Bronchial epithelial cell (primary cell): Measurements from ENCODE around the gene PCSK7. TPM values are rescaled to one million over a fixed set of nuclear protein-coding genes. Genes with fewer than 3 reads are reported as not detected.

Experiments
- DNase-seq: peaks from one replicate; pipeline ENCODE4 v3.0.0-alpha.2; 2010; ENCODE audit warnings: low read depth
- FAIRE-seq: peaks from 2 replicates; lab custom pipeline; 2011; peaks lifted over from hg19 to GRCh38; lab: Jason Lieb, UNC
- H3K27me3 ChIP-seq: 2 replicates; pipeline ENCODE4 v1.5.1; 2011; ENCODE audit warnings: low read length; ENCODE audit not compliant: control insufficient read depth, insufficient read depth
- H3K36me3 ChIP-seq: 2 replicates; pipeline ENCODE4 v1.5.1; 2011; ENCODE audit warnings: low read length; ENCODE audit not compliant: control insufficient read depth, insufficient read depth
- H3K4me3 ChIP-seq: 2 replicates; pipeline ENCODE4 v1.5.1; 2011; ENCODE audit warnings: mild to moderate bottlenecking, low read depth, low read length, control low read depth
- CTCF ChIP-seq: IDR thresholded peaks from 2 replicates; pipeline ENCODE4 v1.5.1; 2011; ENCODE audit warnings: mild to moderate bottlenecking, moderate library complexity, low read length, control low read depth, inconsistent platforms; ENCODE audit not compliant: insufficient read depth, severe bottlenecking
- total RNA-seq: library from RNA; depleted of rRNA; stranded (reverse); fragments of >200 nt; gene quantifications from 2 replicates; pipeline ENCODE4 v1.2.1, GENCODE V29; 2014

PCSK7 gene
- total RNA-seq, 1 donor from 2014 or later: 27.9 TPM

DNA sequence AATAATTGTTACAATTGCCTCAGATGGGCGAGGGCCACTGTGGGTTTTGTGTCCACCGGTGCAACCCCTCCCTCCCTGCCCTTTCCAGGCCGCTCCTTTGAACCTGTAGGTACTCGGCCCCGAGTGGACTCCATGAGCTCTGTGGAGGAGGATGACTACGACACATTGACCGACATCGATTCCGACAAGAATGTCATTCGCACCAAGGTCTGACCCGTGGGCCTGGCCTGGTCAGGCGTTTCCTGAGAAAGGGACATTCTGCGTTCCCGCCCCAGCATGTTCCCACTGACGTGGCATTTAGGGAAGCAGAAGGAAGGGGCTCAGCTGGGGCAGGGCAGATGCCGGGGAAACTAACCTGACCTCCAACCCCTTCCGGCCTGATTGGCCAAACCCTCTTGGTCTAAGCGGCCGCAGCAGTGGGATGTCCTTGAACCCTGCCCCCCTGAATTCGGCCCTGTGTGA, 43.2 kb downstream of the PCSK7 start:
- H3K27me3 ChIP-seq: no peaks in the 10 kb centered on the region
- no peak for TF ChIP-seq CTCF
- no peak overlapping the region for H3K4me3 ChIP-seq
- no peak for FAIRE-seq
- peaks cover 28% of the 10 kb centered on the region for H3K36me3 ChIP-seq
- DNase-seq: no peak

DNA sequence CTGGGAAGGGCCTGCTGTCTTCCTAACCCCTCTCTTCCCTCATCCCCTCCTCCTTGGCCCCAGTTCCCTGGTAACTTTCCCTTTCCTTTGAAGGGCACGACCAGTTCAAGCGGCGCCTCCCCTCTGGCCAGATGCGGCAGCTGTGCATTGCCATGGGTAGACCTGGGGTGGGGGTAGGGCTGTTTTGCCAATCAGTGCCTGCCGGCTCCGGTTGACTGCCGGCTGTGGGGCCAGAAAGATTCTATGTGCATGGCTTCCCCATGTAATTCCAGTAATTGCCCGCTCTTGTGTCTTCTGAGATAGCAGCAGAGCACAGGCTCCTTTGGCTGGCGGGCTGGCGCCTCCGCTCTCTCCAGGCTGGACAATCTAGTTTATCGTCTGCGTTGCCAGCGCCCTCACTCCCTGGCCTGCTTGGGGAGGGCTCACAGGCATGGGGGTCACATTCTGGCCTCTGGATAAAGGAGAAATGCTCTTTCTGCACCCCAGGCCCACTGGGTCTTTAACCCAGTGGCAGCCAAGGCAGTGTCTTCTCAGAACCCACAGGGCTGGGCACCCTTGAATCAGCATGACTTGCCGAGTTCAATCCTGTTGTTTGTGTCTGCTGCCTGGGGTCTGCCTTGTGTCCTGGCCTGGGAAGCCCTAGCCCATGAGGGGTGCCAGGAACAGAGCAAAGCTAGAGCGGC, 43.9 kb downstream of the PCSK7 start:
- FAIRE-seq: no peak
- no peak for DNase-seq
- no peak for TF ChIP-seq CTCF
- Histone ChIP-seq H3K27me3 (no peaks in the 10 kb centered on the region), H3K4me3 (no peak overlapping the region), H3K36me3 (peaks cover 27% of the 10 kb centered on the region)

- Histone ChIP-seq H3K4me3 (no peak overlapping the region), H3K36me3 (peaks cover 29% of the 10 kb centered on the region), H3K27me3 (no peaks in the 10 kb centered on the region)
- no peak for TF ChIP-seq CTCF
- DNase-seq: no peak
- no peak for FAIRE-seq
Measured at GRCh38 chr11:117187428-117187798, 44.5 kb downstream of the PCSK7 start.

GRCh38 chr11:117187007-117187406, 44.9 kb downstream of the PCSK7 start:
- FAIRE-seq (no peak), DNase-seq (no peak)
- TF ChIP-seq CTCF: no peak
- Histone ChIP-seq H3K27me3 (no peaks in the 10 kb centered on the region), H3K36me3 (peaks cover 29% of the 10 kb centered on the region), H3K4me3 (no peak overlapping the region)

GRCh38 chr11:117186431-117186761, 45.5 kb downstream of the PCSK7 start:
- FAIRE-seq (no peak), DNase-seq (no peak)
- Histone ChIP-seq H3K36me3 (peaks cover 27% of the 10 kb centered on the region), H3K4me3 (no peak overlapping the region), H3K27me3 (no peaks in the 10 kb centered on the region)
- no peak for TF ChIP-seq CTCF

DNA sequence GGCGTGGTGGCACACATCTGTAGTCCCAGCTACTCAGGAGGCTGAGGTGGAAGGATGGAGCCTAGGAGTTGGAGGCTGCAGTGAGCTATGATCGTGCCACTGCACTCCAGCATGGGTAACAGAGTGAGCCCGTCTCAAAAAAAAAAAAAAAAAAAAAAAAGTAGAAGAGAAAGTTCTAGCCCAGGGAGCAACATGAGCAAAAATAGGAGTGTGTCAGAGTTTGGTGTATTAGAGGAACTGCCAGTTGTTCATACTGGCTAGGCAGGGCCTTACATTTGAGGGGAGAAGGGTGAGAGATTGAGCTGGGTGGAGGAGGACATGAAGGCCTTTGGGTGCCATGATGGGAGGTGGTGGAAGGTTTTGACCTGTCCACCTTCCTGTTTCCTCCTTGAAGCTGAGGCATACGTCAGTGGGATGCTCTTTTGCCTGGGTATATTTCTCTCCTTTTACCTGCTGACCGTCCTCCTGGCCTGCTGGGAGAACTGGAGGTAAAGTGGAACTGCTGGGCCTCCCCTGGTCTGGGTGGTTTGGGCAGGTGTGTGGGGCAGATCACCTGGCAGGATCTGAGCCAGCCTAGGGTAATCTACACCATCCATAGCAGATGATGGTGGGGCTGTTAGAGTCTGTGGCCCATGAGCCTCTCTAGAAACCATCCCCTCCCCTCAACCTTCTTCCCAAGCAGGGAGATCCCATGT, 46.0 kb downstream of the PCSK7 start:
- no peak for TF ChIP-seq CTCF
- H3K27me3 ChIP-seq: no peaks in the 10 kb centered on the region
- DNase-seq (no peak), FAIRE-seq (no peak)
- peaks cover 27% of the 10 kb centered on the region for H3K36me3 ChIP-seq
- no peak overlapping the region for H3K4me3 ChIP-seq
